Measurements from ENCODE around the gene VASP.
A peak's percentile ranks its signal among the peaks of the same experiment; 100 is the strongest.

VASP gene

DNA sequence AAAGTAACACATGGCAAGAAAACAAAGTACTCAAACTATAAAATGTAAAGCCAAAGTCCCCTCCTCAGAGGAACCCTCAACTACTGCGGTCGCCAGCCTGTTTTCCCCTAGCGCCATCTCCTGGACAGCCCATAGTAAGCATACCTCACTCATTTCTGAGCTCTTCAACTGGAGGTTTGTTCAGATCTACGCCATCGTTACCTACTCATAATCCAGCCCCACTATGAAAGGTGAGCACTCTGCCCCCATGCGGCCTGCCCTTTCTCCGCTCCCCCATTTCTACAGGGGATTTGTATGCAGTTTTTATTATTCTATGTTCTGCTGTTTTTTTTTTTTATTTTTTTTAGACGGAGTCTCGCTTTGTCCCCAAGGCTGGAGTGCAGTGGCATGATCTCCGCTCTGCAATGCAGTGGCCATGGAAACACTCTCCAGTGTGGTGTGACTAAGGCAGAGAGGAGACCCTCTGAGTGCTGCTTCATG, 51.2 kb downstream of the VASP start:
- no peak for DNase-seq

- no peak for DNase-seq
Observed at GRCh38 chr19:45560038-45560437, 52.8 kb downstream of the VASP start.

- no peak for DNase-seq
Observed at GRCh38 chr19:45560686-45561085, 53.4 kb downstream of the VASP start.

- DNase-seq: no peak
Observed at GRCh38 chr19:45564131-45564780, 57.0 kb downstream of the VASP start.

- no peak for DNase-seq
Observed at GRCh38 chr19:45567609-45568008, 60.3 kb downstream of the VASP start.

DNA sequence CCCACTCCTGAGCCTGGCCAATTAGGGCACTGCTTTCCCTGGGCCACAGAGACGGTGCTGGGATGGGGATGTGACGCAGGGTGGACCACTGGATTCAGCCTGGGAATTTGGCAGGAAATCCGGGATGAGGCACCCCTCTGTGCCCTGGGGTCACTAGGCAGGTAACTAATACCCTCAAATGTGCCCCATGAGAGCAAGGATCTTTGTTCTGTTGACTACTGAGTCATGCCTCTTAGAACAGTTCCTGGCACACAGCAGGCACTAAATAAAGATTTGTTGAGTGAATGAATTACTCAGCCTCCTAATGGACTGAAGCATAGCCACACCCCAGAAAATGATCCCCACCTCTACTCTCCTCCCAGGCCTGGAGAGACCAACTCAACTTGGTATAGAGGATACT, 61.5 kb downstream of the VASP start:
- DNase-seq: peak; percentile 74

DNA sequence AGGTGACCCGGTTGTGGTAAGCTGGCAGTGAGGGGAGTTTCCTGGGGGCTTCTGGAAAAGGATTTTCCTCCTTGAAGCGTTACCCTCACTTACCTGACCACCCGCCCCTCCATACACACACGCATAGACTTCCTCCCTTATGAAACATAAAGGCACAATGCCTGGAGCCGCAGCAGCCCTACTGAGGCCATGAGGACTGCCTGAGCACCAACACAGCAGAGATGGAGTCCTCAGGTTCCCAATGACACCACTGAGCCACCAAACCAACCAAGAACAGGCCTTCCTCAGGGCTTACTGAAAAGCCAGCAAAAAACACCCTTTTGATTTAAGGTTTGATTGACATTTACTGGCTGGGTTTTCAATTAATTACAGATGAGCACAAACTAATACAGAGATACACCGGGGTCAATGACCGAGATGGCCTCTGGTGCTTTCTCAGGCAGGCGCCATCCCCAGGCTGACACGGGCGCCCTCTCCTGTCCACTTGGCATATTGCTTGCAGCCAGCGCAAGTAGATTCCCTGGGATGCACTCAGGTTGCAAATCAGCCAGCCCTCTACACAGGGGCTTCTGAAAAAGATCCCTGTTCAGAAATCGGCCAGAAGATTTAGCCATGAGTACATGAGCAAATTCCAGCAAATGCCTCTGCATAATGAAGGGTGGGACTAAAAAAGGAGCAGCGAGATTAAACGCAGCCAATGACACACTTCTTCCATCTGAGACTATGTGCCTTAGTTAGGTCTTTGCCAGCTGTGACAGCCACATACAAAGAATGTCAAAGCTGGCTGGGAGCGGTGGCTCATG, 62.5 kb downstream of the VASP start:
- no peak for DNase-seq

- no peak for DNase-seq
Observed at GRCh38 chr19:45571457-45572220, 64.4 kb downstream of the VASP start.

DNA sequence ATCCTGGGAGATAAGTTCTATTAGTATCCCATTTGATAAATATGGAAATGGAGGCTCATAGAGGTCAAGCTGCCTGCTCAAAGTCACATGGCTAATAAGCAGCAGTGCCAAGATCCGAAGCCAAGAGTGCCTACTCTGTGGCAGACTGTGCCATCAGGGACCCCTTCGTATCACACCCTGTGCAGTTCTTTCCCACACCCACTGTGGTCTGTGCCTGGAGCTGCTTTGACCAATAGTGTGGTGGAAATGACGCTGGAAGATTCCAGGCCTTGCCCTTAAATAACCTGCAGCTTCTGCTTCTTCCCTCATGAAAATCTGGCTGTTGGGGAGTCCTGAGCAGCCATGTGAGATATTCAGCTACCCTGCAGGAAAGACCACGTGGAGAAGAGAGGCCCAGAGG, 67.2 kb downstream of the VASP start:
- DNase-seq: no peak

DNA sequence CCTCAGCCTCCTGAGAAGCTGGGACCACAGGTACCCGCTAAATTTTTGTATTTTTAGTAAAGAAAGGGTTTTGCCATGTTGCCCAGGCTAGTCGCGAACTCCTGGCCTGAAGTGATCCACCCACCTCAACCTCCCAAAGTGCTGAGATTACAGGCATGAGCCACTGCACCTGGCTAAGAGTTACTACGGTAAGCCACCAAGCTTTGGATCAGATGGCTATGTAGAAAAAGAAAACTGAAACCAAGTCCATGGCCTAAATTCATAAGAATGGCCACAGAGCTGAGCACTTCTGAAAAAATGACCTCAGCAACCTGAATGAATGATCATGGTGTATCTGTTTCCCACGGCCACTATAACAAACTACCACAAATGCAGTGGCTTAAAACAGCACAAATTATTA, 67.9 kb downstream of the VASP start:
- DNase-seq: no peak
